ENCODE data around the gene TFDP1.
"Not testable (repeated sequence)": the region's sequence is repeated elsewhere in the genome, so short reads cannot be mapped to it uniquely, and the experiment has no call there.

The TFDP1 gene

DNA sequence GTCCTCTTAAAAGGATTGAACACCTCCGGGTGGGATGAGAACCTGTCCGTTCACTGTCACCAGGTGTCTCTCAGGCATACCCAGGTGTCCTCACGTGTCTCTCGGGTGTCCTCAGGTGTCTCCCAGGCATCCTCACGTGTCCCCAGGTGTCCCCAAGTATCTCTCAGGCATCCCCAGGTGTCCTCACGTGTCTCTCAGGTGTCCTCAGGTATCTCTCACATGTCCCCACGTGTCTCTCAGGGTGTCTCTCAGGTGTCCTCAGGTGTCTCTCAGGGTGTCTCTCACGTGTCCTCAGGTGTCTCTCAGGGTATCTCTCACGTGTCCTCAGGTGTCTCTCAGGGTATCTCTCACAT lies 39.7 kb downstream of the TFDP1 start:
- no peak overlapping the region for H3K9ac ChIP-seq (ENCODE audit: low read depth, low read length)
- H3K4me3 ChIP-seq (ENCODE audit: low read length) = no peak overlapping the region
- H3K4me1 ChIP-seq (ENCODE audit: control insufficient read depth, insufficient read depth, low read length) = peaks cover 11% of the 10 kb centered on the region
- no peak overlapping the region for H3K4me2 ChIP-seq (ENCODE audit: low read length)
- no peaks in the 10 kb centered on the region for H3K27me3 ChIP-seq (ENCODE audit: control insufficient read depth, insufficient read depth, low read length)
- H3K9me3 ChIP-seq (replicated peaks; ENCODE audit: low read length) = no peaks in the 10 kb centered on the region
- peaks cover 35% of the 10 kb centered on the region for H3K36me3 ChIP-seq (ENCODE audit: insufficient read depth, low read length)

GRCh38 chr13:113624640-113625304 lies 40.2 kb downstream of the TFDP1 start:
- H3K27me3 ChIP-seq (ENCODE audit: control insufficient read depth, insufficient read depth, low read length); H3K4me2 ChIP-seq (ENCODE audit: low read length); H3K9me3 ChIP-seq (replicated peaks; ENCODE audit: low read length); H3K9ac ChIP-seq (ENCODE audit: low read depth, low read length); H3K4me3 ChIP-seq (ENCODE audit: low read length): not testable (repeated sequence)
- peaks cover 11% of the 10 kb centered on the region for H3K4me1 ChIP-seq (ENCODE audit: control insufficient read depth, insufficient read depth, low read length)
- H3K36me3 ChIP-seq (ENCODE audit: insufficient read depth, low read length) = peaks cover 40% of the 10 kb centered on the region

GRCh38 chr13:113625965-113626721 lies 41.6 kb downstream of the TFDP1 start:
- Histone ChIP-seq H3K27me3 (ENCODE audit: control insufficient read depth, insufficient read depth, low read length) (no peaks in the 10 kb centered on the region), H3K36me3 (ENCODE audit: insufficient read depth, low read length) (peaks cover 48% of the 10 kb centered on the region), H3K4me3 (ENCODE audit: low read length) (no peak overlapping the region), H3K9me3 (replicated peaks; ENCODE audit: low read length) (no peaks in the 10 kb centered on the region), H3K4me2 (ENCODE audit: low read length) (peak overlapping the region; percentile 24), H3K9ac (ENCODE audit: low read depth, low read length) (no peak overlapping the region), H3K4me1 (ENCODE audit: control insufficient read depth, insufficient read depth, low read length) (peaks cover 11% of the 10 kb centered on the region)

- H3K4me3 ChIP-seq (ENCODE audit: low read length) = no peak overlapping the region
- no peak overlapping the region for H3K4me2 ChIP-seq (ENCODE audit: low read length)
- no peak overlapping the region for H3K9ac ChIP-seq (ENCODE audit: low read depth, low read length)
- no peaks in the 10 kb centered on the region for H3K9me3 ChIP-seq (replicated peaks; ENCODE audit: low read length)
- H3K4me1 ChIP-seq (ENCODE audit: control insufficient read depth, insufficient read depth, low read length) = peaks cover 11% of the 10 kb centered on the region
- peaks cover 58% of the 10 kb centered on the region for H3K36me3 ChIP-seq (ENCODE audit: insufficient read depth, low read length)
- no peaks in the 10 kb centered on the region for H3K27me3 ChIP-seq (ENCODE audit: control insufficient read depth, insufficient read depth, low read length)
These were observed 42.6 kb downstream of the TFDP1 start for GRCh38 chr13:113627136-113627535.

- H3K4me2 ChIP-seq (ENCODE audit: low read length) = no peak overlapping the region
- no peaks in the 10 kb centered on the region for H3K9me3 ChIP-seq (replicated peaks; ENCODE audit: low read length)
- no peak overlapping the region for H3K9ac ChIP-seq (ENCODE audit: low read depth, low read length)
- H3K27me3 ChIP-seq (ENCODE audit: control insufficient read depth, insufficient read depth, low read length) = no peaks in the 10 kb centered on the region
- peaks cover 62% of the 10 kb centered on the region for H3K36me3 ChIP-seq (ENCODE audit: insufficient read depth, low read length)
- no peak overlapping the region for H3K4me3 ChIP-seq (ENCODE audit: low read length)
- H3K4me1 ChIP-seq (ENCODE audit: control insufficient read depth, insufficient read depth, low read length) = peaks cover 11% of the 10 kb centered on the region
These were observed 44.0 kb downstream of the TFDP1 start for GRCh38 chr13:113628291-113629270.

DNA sequence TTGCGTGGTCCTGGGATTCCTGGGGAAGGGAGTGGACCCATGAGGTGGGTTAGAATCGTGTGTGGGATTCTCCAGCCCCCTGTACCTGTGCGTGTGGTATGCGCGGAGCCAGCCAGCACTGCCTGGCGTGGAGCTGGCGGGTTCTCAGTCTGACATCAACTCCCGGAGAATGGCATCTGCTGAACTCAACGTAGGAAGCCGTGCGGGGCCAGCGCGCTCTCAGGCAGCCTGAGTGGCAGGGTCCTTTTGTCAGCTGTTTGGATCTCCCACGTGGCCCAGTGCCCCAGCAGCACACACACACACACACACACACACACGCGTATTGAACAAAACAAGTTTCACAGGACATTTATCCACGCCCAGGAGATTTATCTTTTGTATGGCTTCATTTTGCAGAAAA lies 45.3 kb downstream of the TFDP1 start:
- no peaks in the 10 kb centered on the region for H3K27me3 ChIP-seq (ENCODE audit: control insufficient read depth, insufficient read depth, low read length)
- no peak overlapping the region for H3K9ac ChIP-seq (ENCODE audit: low read depth, low read length)
- H3K4me3 ChIP-seq (ENCODE audit: low read length) = no peak overlapping the region
- no peaks in the 10 kb centered on the region for H3K9me3 ChIP-seq (replicated peaks; ENCODE audit: low read length)
- H3K36me3 ChIP-seq (ENCODE audit: insufficient read depth, low read length) = peaks cover 65% of the 10 kb centered on the region
- no peak overlapping the region for H3K4me2 ChIP-seq (ENCODE audit: low read length)
- H3K4me1 ChIP-seq (ENCODE audit: control insufficient read depth, insufficient read depth, low read length) = peaks cover 11% of the 10 kb centered on the region

- no peaks in the 10 kb centered on the region for H3K27me3 ChIP-seq (ENCODE audit: control insufficient read depth, insufficient read depth, low read length)
- H3K9me3 ChIP-seq (replicated peaks; ENCODE audit: low read length) = no peaks in the 10 kb centered on the region
- H3K36me3 ChIP-seq (ENCODE audit: insufficient read depth, low read length) = peaks cover 64% of the 10 kb centered on the region
- H3K4me2 ChIP-seq (ENCODE audit: low read length) = no peak overlapping the region
- no peak overlapping the region for H3K4me3 ChIP-seq (ENCODE audit: low read length)
- peaks cover 11% of the 10 kb centered on the region for H3K4me1 ChIP-seq (ENCODE audit: control insufficient read depth, insufficient read depth, low read length)
- H3K9ac ChIP-seq (ENCODE audit: low read depth, low read length) = no peak overlapping the region
These were observed 45.7 kb downstream of the TFDP1 start for GRCh38 chr13:113630296-113630695.

GRCh38 chr13:113630804-113631203 lies 46.3 kb downstream of the TFDP1 start:
- Histone ChIP-seq H3K9ac (ENCODE audit: low read depth, low read length) (no peak overlapping the region), H3K27me3 (ENCODE audit: control insufficient read depth, insufficient read depth, low read length) (no peaks in the 10 kb centered on the region), H3K4me2 (ENCODE audit: low read length) (no peak overlapping the region), H3K4me3 (ENCODE audit: low read length) (no peak overlapping the region), H3K9me3 (replicated peaks; ENCODE audit: low read length) (no peaks in the 10 kb centered on the region), H3K36me3 (ENCODE audit: insufficient read depth, low read length) (peaks cover 65% of the 10 kb centered on the region), H3K4me1 (ENCODE audit: control insufficient read depth, insufficient read depth, low read length) (peaks cover 8% of the 10 kb centered on the region)

DNA sequence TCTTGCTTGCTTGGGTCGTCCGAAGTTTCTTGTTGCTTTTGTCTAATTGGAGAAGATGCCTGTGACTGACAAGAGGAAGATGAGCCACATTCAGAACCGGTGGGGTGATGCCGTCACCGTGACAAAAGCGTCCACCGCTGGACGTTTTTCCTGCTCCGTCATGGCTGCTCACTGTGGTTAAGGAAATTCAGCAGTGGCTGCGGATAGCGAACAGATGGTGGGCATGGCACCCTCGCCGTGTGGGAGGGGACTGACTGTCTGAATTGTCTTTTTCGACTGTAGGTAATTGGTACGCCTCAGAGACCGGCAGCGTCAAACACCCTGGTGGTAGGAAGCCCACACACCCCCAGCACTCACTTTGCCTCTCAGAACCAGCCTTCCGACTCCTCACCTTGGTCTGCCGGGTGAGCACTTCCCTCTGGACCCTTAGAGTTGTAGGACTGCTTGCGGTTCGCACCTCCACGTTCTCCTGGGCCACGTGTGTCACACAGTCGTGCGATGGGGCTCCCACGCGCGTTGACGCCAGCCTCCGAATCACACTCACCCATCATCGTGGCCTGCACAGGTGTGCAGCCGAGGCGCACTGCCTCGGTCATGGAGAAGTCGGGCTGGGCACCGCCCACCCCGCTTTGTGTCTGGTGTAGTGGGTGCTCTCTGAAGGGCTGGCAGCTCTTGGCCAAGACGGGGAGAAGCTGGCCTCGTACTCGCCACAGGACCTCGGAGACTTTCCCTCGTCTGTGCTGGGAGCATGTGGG lies 47.0 kb downstream of the TFDP1 start:
- peaks cover 73% of the 10 kb centered on the region for H3K36me3 ChIP-seq (ENCODE audit: insufficient read depth, low read length)
- peaks cover under 1% of the 10 kb centered on the region for H3K4me1 ChIP-seq (ENCODE audit: control insufficient read depth, insufficient read depth, low read length)
- no peak overlapping the region for H3K4me3 ChIP-seq (ENCODE audit: low read length)
- H3K27me3 ChIP-seq (ENCODE audit: control insufficient read depth, insufficient read depth, low read length) = no peaks in the 10 kb centered on the region
- no peak overlapping the region for H3K4me2 ChIP-seq (ENCODE audit: low read length)
- H3K9me3 ChIP-seq (replicated peaks; ENCODE audit: low read length) = no peaks in the 10 kb centered on the region
- H3K9ac ChIP-seq (ENCODE audit: low read depth, low read length) = no peak overlapping the region

DNA sequence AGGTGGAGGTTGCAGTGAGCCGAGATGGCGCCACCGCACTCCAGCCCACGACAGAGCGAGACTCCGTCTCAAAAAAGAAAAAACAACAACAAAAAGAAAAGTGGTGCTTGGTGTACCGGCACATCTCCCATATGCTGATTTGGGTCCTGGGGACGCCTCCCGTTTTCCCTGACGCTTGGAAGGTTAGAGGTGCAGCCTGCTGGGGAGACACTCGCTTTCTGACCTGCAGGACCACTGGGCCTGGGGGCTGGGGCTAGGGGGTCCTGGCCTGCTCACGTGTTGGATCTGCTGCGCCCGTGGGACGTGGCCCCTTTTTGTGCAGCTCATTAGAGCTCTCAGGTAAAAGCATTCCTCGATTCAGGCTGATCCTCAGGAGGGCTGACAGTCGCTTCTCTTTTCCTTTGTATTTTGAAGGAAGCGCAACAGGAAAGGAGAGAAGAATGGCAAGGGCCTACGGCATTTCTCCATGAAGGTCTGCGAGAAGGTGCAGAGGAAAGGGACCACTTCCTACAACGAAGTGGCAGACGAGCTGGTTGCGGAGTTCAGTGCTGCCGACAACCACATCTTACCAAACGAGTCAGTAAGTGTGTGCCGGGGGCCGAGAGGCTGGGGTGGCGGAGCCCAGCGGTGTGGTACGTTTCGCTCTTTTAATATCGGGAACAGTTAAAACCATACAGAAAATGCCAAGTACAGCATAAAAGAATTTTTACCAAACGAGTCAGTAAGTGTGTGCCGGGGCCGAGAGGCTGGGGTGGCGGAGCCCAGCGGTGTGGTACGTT lies 48.3 kb downstream of the TFDP1 start:
- Histone ChIP-seq H3K4me3 (ENCODE audit: low read length) (no peak overlapping the region), H3K36me3 (ENCODE audit: insufficient read depth, low read length) (peaks cover 79% of the 10 kb centered on the region), H3K9me3 (replicated peaks; ENCODE audit: low read length) (no peaks in the 10 kb centered on the region)

More for the DNA sequence above, 48.3 kb downstream of the TFDP1 start:
- no peaks in the 10 kb centered on the region for H3K4me1 ChIP-seq (ENCODE audit: control insufficient read depth, insufficient read depth, low read length)
- H3K4me2 ChIP-seq (ENCODE audit: low read length) = no peak overlapping the region
- no peaks in the 10 kb centered on the region for H3K27me3 ChIP-seq (ENCODE audit: control insufficient read depth, insufficient read depth, low read length)
- H3K9ac ChIP-seq (ENCODE audit: low read depth, low read length) = no peak overlapping the region

Data from skeletal muscle satellite cell (primary cell).